ENCODE data around the gene NOL6. TPM values are rescaled to one million over a fixed set of nuclear protein-coding genes. Genes with fewer than 3 reads are reported as not detected.
"Not testable (repeated sequence)": the region's sequence is repeated elsewhere in the genome, so short reads cannot be mapped to it uniquely, and the experiment has no call there.

The NOL6 gene
- total and polyA plus RNA-seq, 9 of the 15 experiments (the other 6 are each of a cell fraction or from before 2014, with no cell fraction given) = 7.7 to 58.9 (median 27.0) TPM

DNA sequence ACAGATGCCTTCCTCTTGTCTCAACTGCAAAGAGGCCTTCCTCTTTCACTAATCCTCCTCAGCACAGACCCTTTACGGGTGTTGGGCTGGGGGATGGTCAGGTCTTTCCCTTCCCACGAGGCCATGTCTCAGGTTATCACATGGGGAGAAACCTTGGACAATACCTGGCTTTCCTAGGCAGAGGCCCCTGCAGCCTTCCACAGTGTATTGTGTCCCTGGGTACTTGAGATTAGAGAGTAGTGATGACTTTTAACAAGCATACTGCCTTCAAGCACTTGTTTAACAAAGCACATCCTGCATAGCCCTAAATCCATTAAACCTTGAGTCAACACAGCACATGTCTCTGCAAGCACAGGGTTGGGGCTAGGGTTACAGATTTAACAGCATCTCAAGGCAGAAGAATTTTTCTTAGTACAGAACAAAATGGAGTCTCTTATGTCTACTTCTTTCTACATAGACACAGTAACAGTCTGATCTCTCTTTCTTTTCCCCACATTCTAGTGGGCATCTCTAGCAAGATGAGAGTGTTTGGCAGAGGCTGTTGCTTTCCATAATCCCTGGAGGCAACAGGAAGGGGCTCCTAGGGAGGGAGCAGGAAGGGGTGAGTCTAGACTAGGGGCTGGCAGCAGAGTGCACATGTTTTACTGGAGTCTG lies 41.7 kb upstream of the NOL6 start (continued):
- not testable (repeated sequence) for TF ChIP-seq ID3 (CRISPR knock-in tag; IDR thresholded peaks at IDR 0.05)
- 0 out of 2 replicates have a peak, but pooled peaks have one; percentile 45 for TF ChIP-seq ID3 (tag; IDR thresholded peaks at IDR 0.05)

GRCh38 chr9:33512535-33512934 lies 38.8 kb upstream of the NOL6 start:
- not testable (repeated sequence) for FAIRE-seq

DNA sequence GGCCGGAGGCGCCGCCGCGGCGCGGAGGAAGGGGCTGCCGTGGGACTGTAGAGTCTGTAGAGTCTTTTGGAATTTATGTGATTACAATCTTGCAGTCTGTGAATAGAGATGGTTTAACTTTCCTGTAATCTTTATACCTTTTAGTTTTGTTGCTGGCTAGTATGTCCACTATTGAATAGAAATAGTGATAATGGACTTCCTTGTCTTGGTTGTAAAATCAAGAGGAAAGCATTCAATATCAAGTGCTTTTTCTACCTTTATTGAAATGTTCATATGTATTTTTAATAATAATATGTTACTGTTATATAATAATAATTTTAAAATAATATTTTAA lies 37.4 kb upstream of the NOL6 start:
- Histone ChIP-seq H3K27ac (ENCODE audit: extremely low read depth, low read depth, low read length) (peak overlapping the region; percentile 96), H3K9ac (ENCODE audit: insufficient read depth in 1 of 2, low read depth in 2 of 2, low read length in 2 of 2) (peak overlapping the region; percentile 87 to 96), H3K4me3 (peak overlapping the region; percentile 60), H2AFZ (ENCODE audit: low read depth, low read length) (peak overlapping the region; percentile 99), H3K4me2 (ENCODE audit: insufficient read depth, low read length) (peak overlapping the region; percentile 79)
- H3K36me3 ChIP-seq (ENCODE audit: control insufficient read depth, insufficient read depth, low read length); H3K27me3 ChIP-seq (ENCODE audit: control insufficient read depth in 2 of 2, insufficient read depth in 2 of 2, low read length in 2 of 2); in situ Hi-C loops (cut with MboI); H3K9me1 ChIP-seq (ENCODE audit: control insufficient read depth, insufficient read depth, low read length); ATAC-seq; BruUV-seq (replicated peaks); H3K4me1 ChIP-seq (replicated peaks in 1 of 2; ENCODE audit: control insufficient read depth in 2 of 2, insufficient read depth in 2 of 2, low read length in 2 of 2); H3K79me2 ChIP-seq (ENCODE audit: control insufficient read depth, insufficient read depth, low read length); H3K9me3 ChIP-seq (replicated peaks; ENCODE audit: control insufficient read depth, insufficient read depth, low read depth, low read length); intact Hi-C loops (cut with micrococcal nuclease); DNase-seq (ENCODE audit: extremely low read depth in 1 of 4, low spot score in 3 of 4); CTCF ChIA-PET (ENCODE audit: low intra/inter-chr PET ratio); H4K20me1 ChIP-seq (replicated peaks; ENCODE audit: control insufficient read depth, insufficient read depth, low read length): not testable (repeated sequence)
- 1% methylated on average over 8 of the region's 8 CpGs for WGBS (ENCODE audit: insufficient coverage, low coverage, missing lambda C conversion rate)
- FAIRE-seq = peak; percentile 29
- POLR2A ChIA-PET = interaction anchor here (1.3 to 1.7 kb wide), 2 partner anchors 9 to 138 kb away, joined by 5 read pairs; no protein-coding TSS in a partner anchor
- TF ChIP-seq BRD9 (IDR thresholded peaks at IDR 0.05; ENCODE audit: low read depth, partially characterized antibody) = peak; percentile 48
- TF ChIP-seq L3MBTL2 (IDR thresholded peaks at IDR 0.05) = peak; percentile 4; the same call in 1 of the 2 replicates
- TF ChIP-seq ZBTB11 (CRISPR knock-in tag; IDR thresholded peaks at IDR 0.05) = 0 out of 6 replicates have a peak, but pooled peaks of 1 of the 3 experiments have one; percentile 40
- TF ChIP-seq C11orf30 (IDR thresholded peaks at IDR 0.05; ENCODE audit: low read depth) = 0 out of 2 replicates have a peak, but pooled peaks have one; percentile 2
- peak in 1 of 2 experiments; percentile 25; a peak in 1 of 4 replicates for TF ChIP-seq NRF1 (conservative IDR thresholded peaks at IDR 0.05 in 1 of 2, IDR thresholded peaks at IDR 0.05 in 1 of 2)

More at GRCh38 chr9:33512535-33512934, 38.8 kb upstream of the NOL6 start:
- H3K9me1 ChIP-seq (ENCODE audit: control insufficient read depth, insufficient read depth, low read length); POLR2A ChIA-PET; H3K27me3 ChIP-seq (ENCODE audit: control insufficient read depth in 2 of 2, insufficient read depth in 2 of 2, low read length in 2 of 2); H3K4me2 ChIP-seq (ENCODE audit: insufficient read depth, low read length); H3K4me1 ChIP-seq (replicated peaks in 1 of 2; ENCODE audit: control insufficient read depth in 2 of 2, insufficient read depth in 2 of 2, low read length in 2 of 2); H4K20me1 ChIP-seq (replicated peaks; ENCODE audit: control insufficient read depth, insufficient read depth, low read length); H3K36me3 ChIP-seq (ENCODE audit: control insufficient read depth, insufficient read depth, low read length); DNase-seq (ENCODE audit: extremely low read depth in 1 of 4, low spot score in 3 of 4); intact Hi-C loops (cut with micrococcal nuclease); ATAC-seq; H3K9me3 ChIP-seq (replicated peaks; ENCODE audit: control insufficient read depth, insufficient read depth, low read depth, low read length); H3K27ac ChIP-seq (ENCODE audit: extremely low read depth, low read depth, low read length); CTCF ChIA-PET (ENCODE audit: low intra/inter-chr PET ratio); H3K79me2 ChIP-seq (ENCODE audit: control insufficient read depth, insufficient read depth, low read length); H3K4me3 ChIP-seq; in situ Hi-C loops (cut with MboI); H2AFZ ChIP-seq (ENCODE audit: low read depth, low read length); BruUV-seq (replicated peaks); H3K9ac ChIP-seq (ENCODE audit: insufficient read depth in 1 of 2, low read depth in 2 of 2, low read length in 2 of 2): not testable (repeated sequence)
- 84% methylated on average over 2 of the region's 2 CpGs for WGBS (ENCODE audit: insufficient coverage, low coverage, missing lambda C conversion rate)
- peak; percentile 46 for TF ChIP-seq CEBPB (tag; IDR thresholded peaks at IDR 0.05)
